HEK293 (cell line): Measurements from ENCODE around the gene SMTNL1.

Experiments used
- CTCF ChIA-PET: fragments of 350-600 bp; formaldehyde crosslinking; extraction: SDS; loops from one replicate; lab custom pipeline; 2021; ENCODE audit warnings: antibody characterized with exemption; lab: Yijun Ruan, JAX
- POLR2A ChIA-PET: fragments of 300-600 bp; formaldehyde crosslinking; extraction: SDS; loops from one replicate; lab custom pipeline; 2020; ENCODE audit warnings: antibody characterized with exemption, inconsistent platforms; lab: Yijun Ruan, JAX
- H3K27ac ChIP-seq: fragments of 200-500 bp; sonication (Bioruptor generic); 2 replicates; pipeline ENCODE4 v1.5.1; 2014; ENCODE audit warnings: low read depth, low read length, control low read depth, inconsistent platforms; ENCODE audit errors: extremely low read depth
- H3K36me3 ChIP-seq, 2 experiments: fragments of 200-500 bp in 1 of 2; sonication (Bioruptor generic) in 1 of 2; 1 replicate in 1 of 2; 2 replicates in 1 of 2; pipeline ENCODE4 v1.5.1; 2014 to 2017; ENCODE audit warnings: inconsistent platforms in 2 of 2, low read length in 2 of 2; ENCODE audit not compliant: control insufficient read depth in 2 of 2, insufficient read depth in 1 of 2
- H3K4me1 ChIP-seq: fragments of 200-500 bp; sonication (Bioruptor generic); 2 replicates; pipeline ENCODE4 v1.5.1; 2014; ENCODE audit warnings: mild to moderate bottlenecking, low read length, inconsistent platforms; ENCODE audit not compliant: control insufficient read depth, insufficient read depth
- H3K4me3 ChIP-seq: 2 replicates; pipeline ENCODE4 v1.5.1; 2011; ENCODE audit warnings: low read depth, mild to moderate bottlenecking, control low read depth, low read length, moderate library complexity
- H3K9me3 ChIP-seq: fragments of 200-500 bp; sonication (Bioruptor generic); 2 replicates; pipeline ENCODE4 v1.5.1; 2014; ENCODE audit warnings: low read depth, low read length, inconsistent platforms; ENCODE audit not compliant: control insufficient read depth, insufficient read depth
- GFI1B ChIP-seq: fragments of 450-650 bp; formaldehyde crosslinking; IDR thresholded peaks from 2 replicates; pipeline ENCODE4 v1.5.1; 2016; ENCODE audit warnings: missing biosample characterization, missing genetic modification characterization
- GLI2 ChIP-seq: fragments of 450-650 bp; formaldehyde crosslinking; IDR thresholded peaks from 2 replicates; pipeline ENCODE4; 2017; ENCODE audit warnings: missing biosample characterization, missing genetic modification characterization, low read depth, borderline replicate concordance
- IKZF3 ChIP-seq: fragments of 450-650 bp; IDR thresholded peaks from 2 replicates; pipeline ENCODE4 v1.5.0; 2018; ENCODE audit warnings: missing biosample characterization, mild to moderate bottlenecking, missing genetic modification characterization, moderate library complexity
- KLF7 ChIP-seq: fragments of 450-650 bp; formaldehyde crosslinking; IDR thresholded peaks from 2 replicates; pipeline ENCODE4 v1.5.1; 2016; ENCODE audit warnings: missing biosample characterization, missing genetic modification characterization, borderline replicate concordance
- KLF8 ChIP-seq: fragments of 450-650 bp; formaldehyde crosslinking; IDR thresholded peaks from 2 replicates; pipeline ENCODE4 v1.5.1; 2016; ENCODE audit warnings: missing biosample characterization, missing genetic modification characterization
- PRDM6 ChIP-seq: fragments of 450-650 bp; formaldehyde crosslinking; IDR thresholded peaks from 2 replicates; pipeline ENCODE4 v1.5.1; 2017; ENCODE audit warnings: missing biosample characterization, missing genetic modification characterization
- SP7 ChIP-seq: fragments of 450-650 bp; formaldehyde crosslinking; IDR thresholded peaks from 2 replicates; pipeline ENCODE4 v1.5.1; 2016; ENCODE audit warnings: missing biosample characterization, missing genetic modification characterization
- YY2 ChIP-seq: fragments of 450-650 bp; formaldehyde crosslinking; IDR thresholded peaks from 2 replicates; pipeline ENCODE4 v1.5.1; 2016; ENCODE audit warnings: missing biosample characterization, missing genetic modification characterization
- ZBTB20 ChIP-seq: fragments of 450-650 bp; formaldehyde crosslinking; IDR thresholded peaks from 2 replicates; pipeline ENCODE4 v1.5.1; 2016; ENCODE audit warnings: missing biosample characterization, missing genetic modification characterization
- ZBTB21 ChIP-seq: fragments of 450-650 bp; formaldehyde crosslinking; IDR thresholded peaks from 2 replicates; pipeline ENCODE4 v1.5.1; 2017; ENCODE audit warnings: missing biosample characterization, missing genetic modification characterization
- ZBTB48 ChIP-seq: fragments of 450-650 bp; formaldehyde crosslinking; IDR thresholded peaks from 2 replicates; pipeline ENCODE4 v1.5.1; 2016; ENCODE audit warnings: missing biosample characterization, missing genetic modification characterization
- ZBTB49 ChIP-seq: fragments of 450-650 bp; formaldehyde crosslinking; IDR thresholded peaks from 2 replicates; pipeline ENCODE4 v1.5.1; 2016; ENCODE audit warnings: missing biosample characterization, missing genetic modification characterization, low read depth
- ZBTB7A ChIP-seq: fragments of 450-650 bp; formaldehyde crosslinking; IDR thresholded peaks from 2 replicates; pipeline ENCODE4 v1.5.1; 2016; ENCODE audit warnings: low read depth, missing biosample characterization, missing genetic modification characterization
- ZNF133 ChIP-seq: fragments of 450-650 bp; formaldehyde crosslinking; IDR thresholded peaks from 2 replicates; pipeline ENCODE4 v1.5.1; 2016; ENCODE audit warnings: missing biosample characterization, missing genetic modification characterization
- ZNF16 ChIP-seq: fragments of 450-650 bp; formaldehyde crosslinking; IDR thresholded peaks from 2 replicates; pipeline ENCODE4 v1.5.1; 2016; ENCODE audit warnings: low read depth, missing biosample characterization, missing genetic modification characterization
- ZNF175 ChIP-seq: fragments of 450-650 bp; formaldehyde crosslinking; IDR thresholded peaks from 2 replicates; pipeline ENCODE4 v1.5.1; 2016; ENCODE audit warnings: missing biosample characterization, missing genetic modification characterization
- ZNF221 ChIP-seq: fragments of 450-650 bp; formaldehyde crosslinking; IDR thresholded peaks from 2 replicates; pipeline ENCODE4 v1.5.1; 2017; ENCODE audit warnings: missing biosample characterization, missing genetic modification characterization, borderline replicate concordance
- ZNF239 ChIP-seq: fragments of 450-650 bp; formaldehyde crosslinking; IDR thresholded peaks from 2 replicates; pipeline ENCODE4 v1.5.1; 2016; ENCODE audit warnings: missing biosample characterization, missing genetic modification characterization
- ZNF274 ChIP-seq, 2 experiments: fragments of 200-500 bp in 1 of 2; fragments of 450-650 bp in 1 of 2; sonication (Bioruptor generic) in 1 of 2; formaldehyde crosslinking in 1 of 2; IDR thresholded peaks; 2 replicates each; pipeline versions ENCODE4 v1.5.1 to v1.6.1; 2014 to 2016; ENCODE audit warnings: borderline replicate concordance in 1 of 2, inconsistent platforms in 1 of 2, low read length in 1 of 2, missing biosample characterization in 1 of 2, missing genetic modification characterization in 1 of 2
- ZNF394 ChIP-seq: fragments of 450-650 bp; formaldehyde crosslinking; IDR thresholded peaks from 2 replicates; pipeline ENCODE4 v1.5.1; 2016; ENCODE audit warnings: missing biosample characterization, missing genetic modification characterization, mild to moderate bottlenecking, moderate library complexity, borderline replicate concordance
- ZNF473 ChIP-seq: fragments of 450-650 bp; formaldehyde crosslinking; IDR thresholded peaks from 2 replicates; pipeline ENCODE4 v1.5.1; 2017; ENCODE audit warnings: missing biosample characterization, missing genetic modification characterization
- ZNF544 ChIP-seq: fragments of 450-650 bp; formaldehyde crosslinking; IDR thresholded peaks from 2 replicates; pipeline ENCODE4 v1.5.0; 2017; ENCODE audit warnings: missing biosample characterization, missing genetic modification characterization
- ZNF623 ChIP-seq: fragments of 450-650 bp; formaldehyde crosslinking; IDR thresholded peaks from 2 replicates; pipeline ENCODE4 v1.5.1; 2016; ENCODE audit warnings: missing biosample characterization, missing genetic modification characterization
- ZNF658 ChIP-seq: fragments of 450-650 bp; formaldehyde crosslinking; IDR thresholded peaks from 2 replicates; pipeline ENCODE4; 2016; ENCODE audit warnings: missing biosample characterization, missing genetic modification characterization
- ZNF747 ChIP-seq: fragments of 450-650 bp; formaldehyde crosslinking; IDR thresholded peaks from 2 replicates; pipeline ENCODE4 v1.5.1; 2016; ENCODE audit warnings: missing biosample characterization, missing genetic modification characterization
- ZNF768 ChIP-seq: fragments of 450-650 bp; formaldehyde crosslinking; IDR thresholded peaks from 2 replicates; pipeline ENCODE4 v1.5.1; 2018; ENCODE audit warnings: missing biosample characterization, mild to moderate bottlenecking, missing genetic modification characterization

SMTNL1 gene

GRCh38 chr11:57571606-57572005, 34.2 kb downstream of the SMTNL1 start:
- TF ChIP-seq PRDM6 (tag by site-specific recombination) (no peak), ZBTB48 (no peak), IKZF3 (tag by site-specific recombination) (no peak), ZNF175 (tag by site-specific recombination) (no peak), ZNF133 (tag by site-specific recombination) (no peak), ZNF544 (no peak), ZBTB7A (tag by site-specific recombination) (no peak), KLF8 (tag by site-specific recombination) (no peak), ZNF623 (tag by site-specific recombination) (no peak), ZNF473 (tag by site-specific recombination) (no peak), ZNF221 (tag by site-specific recombination) (no peak), ZBTB21 (tag by site-specific recombination) (no peak), ZNF747 (tag by site-specific recombination) (no peak), ZBTB20 (no peak), GLI2 (tag by site-specific recombination) (no peak)
- Histone ChIP-seq H3K27ac (no peak overlapping the region), H3K36me3 (no peaks in the 10 kb centered on the region), H3K4me3 (no peak overlapping the region), H3K9me3 (no peaks in the 10 kb centered on the region), H3K4me1 (no peaks in the 10 kb centered on the region)
- CTCF ChIA-PET: interaction anchor here (0.5 to 8.7 kb wide), 3 partner anchors 14 to 70 kb away, joined by 3 to 183 read pairs (median 5); no protein-coding TSS in a partner anchor
- POLR2A ChIA-PET: no interaction called here

DNA sequence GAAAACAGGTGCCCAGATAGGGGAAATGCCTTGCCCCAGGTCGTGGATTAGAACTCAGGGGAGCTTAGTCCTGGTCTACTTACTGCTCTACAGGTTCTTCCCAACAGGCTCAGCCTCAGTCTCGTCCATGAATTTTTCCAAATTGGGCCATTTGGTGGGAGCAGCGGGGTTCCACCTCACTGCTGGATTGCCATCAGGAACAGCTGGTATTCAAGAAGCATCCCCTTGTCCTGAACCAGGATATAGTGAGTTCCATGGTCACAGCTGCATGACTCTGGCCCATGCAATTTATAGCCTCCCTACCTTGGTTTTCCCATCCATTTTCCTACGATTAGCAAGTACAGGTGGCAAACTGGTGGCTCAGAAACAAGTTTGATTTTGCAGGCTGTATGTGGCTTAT, 36.7 kb downstream of the SMTNL1 start:
- H3K4me3 ChIP-seq: no peak overlapping the region
- POLR2A ChIA-PET: no interaction called here
- H3K27ac ChIP-seq: no peak overlapping the region
- no peaks in the 10 kb centered on the region for H3K36me3 ChIP-seq
- no peak for TF ChIP-seq ZNF274 (IDR thresholded peaks at IDR 0.05; ENCODE audit: low read length)
- no peak for TF ChIP-seq ZNF274 (tag by site-specific recombination; IDR thresholded peaks at IDR 0.05; ENCODE audit: borderline replicate concordance)
- no peak for TF ChIP-seq ZNF394 (tag by site-specific recombination)
- no peak for TF ChIP-seq GFI1B (tag by site-specific recombination)
- no peak for TF ChIP-seq ZNF473 (tag by site-specific recombination)
- TF ChIP-seq ZNF768: no peak
- TF ChIP-seq ZNF658 (tag by site-specific recombination): no peak
- TF ChIP-seq ZBTB49: no peak
- no peak for TF ChIP-seq GLI2 (tag by site-specific recombination)
- no peak for TF ChIP-seq KLF7 (tag by site-specific recombination)
- TF ChIP-seq YY2: no peak
- no peak for TF ChIP-seq SP7
- TF ChIP-seq ZNF16 (tag by site-specific recombination): no peak
- no peak for TF ChIP-seq ZNF239 (tag by site-specific recombination)
- no peaks in the 10 kb centered on the region for H3K4me1 ChIP-seq
- no peaks in the 10 kb centered on the region for H3K9me3 ChIP-seq
- CTCF ChIA-PET: interaction anchor here (8.7 kb wide), 1 partner anchor 68 kb away, joined by 183 read pairs; no protein-coding TSS in a partner anchor
